Fibroblast of lung (primary cell): ENCODE results near the gene STON2.

Experiments used
- CTCF ChIP-seq, 2 donors: IDR thresholded peaks in 1 of 2; conservative IDR thresholded peaks in 1 of 2; 1 replicate in 1 of 2; 2 replicates in 1 of 2; pipeline ENCODE4 v1.5.1; 2011 to 2012; ENCODE audit warnings: low read length in 2 of 2, control low read depth in 1 of 2, inconsistent platforms in 1 of 2, low read depth in 1 of 2, mild to moderate bottlenecking in 1 of 2
- EZH2 ChIP-seq: IDR thresholded peaks from 2 replicates; pipeline ENCODE4 v1.5.1; 2012; ENCODE audit warnings: low read length, control low read depth, mild to moderate bottlenecking; ENCODE audit errors: missing control alignments

GRCh38 chr14:81336009-81336408, 64.1 kb downstream of the STON2 start:
- TF ChIP-seq CTCF (conservative IDR thresholded peaks at IDR 0.05 in 1 of 2, IDR thresholded peaks at IDR 0.05 in 1 of 2; ENCODE audit: low read depth in 1 of 2, low read length in 2 of 2) = no peak
- TF ChIP-seq EZH2 = no peak
